GM12872 (cell line): ENCODE data around the gene ARHGAP4.

Experiments used
- CTCF ChIP-seq: IDR thresholded peaks from 3 replicates; pipeline ENCODE4 v1.5.1; 2011; ENCODE audit warnings: low read depth, mild to moderate bottlenecking, low read length, moderate library complexity; ENCODE audit not compliant: insufficient read depth

ARHGAP4 gene

GRCh38 chrX:153864561-153865320 lies 61.3 kb downstream of the ARHGAP4 start:
- TF ChIP-seq CTCF: no peak

- no peak for TF ChIP-seq CTCF
These were observed 62.0 kb downstream of the ARHGAP4 start for GRCh38 chrX:153864101-153864500.

GRCh38 chrX:153863251-153863991 lies 62.6 kb downstream of the ARHGAP4 start:
- TF ChIP-seq CTCF: no peak

- no peak for TF ChIP-seq CTCF
These were observed 63.5 kb downstream of the ARHGAP4 start for GRCh38 chrX:153862369-153863250.

- no peak for TF ChIP-seq CTCF
These were observed 64.2 kb downstream of the ARHGAP4 start for GRCh38 chrX:153861733-153862310.

GRCh38 chrX:153861151-153861550 lies 64.9 kb downstream of the ARHGAP4 start:
- no peak for TF ChIP-seq CTCF
